GM03348 (cell line): ENCODE results near the gene DNAH9.

Source experiments
- DNase-seq: peaks from one replicate; pipeline ENCODE4 v3.0.0; 2012; ENCODE audit warnings: low spot score

Gene DNAH9

DNA sequence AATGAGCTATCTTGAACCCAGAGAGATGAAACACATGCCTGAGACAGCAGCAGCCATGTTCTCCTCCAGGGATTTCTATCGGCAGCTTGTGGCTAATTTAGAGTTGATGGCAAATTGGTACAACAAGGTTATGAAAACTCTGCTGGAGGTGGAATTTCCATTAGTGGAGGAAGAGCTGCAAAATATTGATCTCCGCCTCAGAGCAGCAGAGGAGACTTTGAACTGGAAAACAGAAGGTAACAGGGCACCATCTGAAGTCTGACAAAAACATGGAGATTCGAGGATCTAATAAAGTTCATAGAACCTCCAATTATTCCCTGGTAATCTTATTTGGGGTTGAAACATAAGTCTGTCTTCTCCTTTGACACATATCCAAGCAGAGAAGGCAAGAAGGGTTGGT, 52.8 kb downstream of the DNAH9 start:
- DNase-seq = no peak

- DNase-seq = no peak
Observed at GRCh38 chr17:11668618-11669017, 70.3 kb downstream of the DNAH9 start.

DNA sequence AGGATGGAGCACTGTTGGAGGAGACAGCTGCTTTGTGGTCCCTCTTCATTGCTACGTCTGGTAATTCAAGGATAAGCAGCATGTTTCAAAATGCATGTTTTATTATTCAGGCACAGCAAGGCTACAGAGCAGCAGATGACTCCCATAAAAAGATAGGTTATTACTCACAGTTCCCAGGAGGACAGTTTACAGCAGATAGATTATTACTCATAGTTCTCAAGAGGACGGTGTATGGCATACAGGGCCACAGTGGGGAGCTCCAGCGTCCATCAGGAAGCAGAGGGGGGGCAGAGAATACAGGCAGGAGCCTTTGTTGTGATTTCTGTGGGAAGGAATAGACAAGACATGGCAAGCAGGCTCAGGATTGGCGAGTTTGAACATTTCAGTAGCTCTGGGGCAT, 72.9 kb downstream of the DNAH9 start:
- DNase-seq = no peak

DNA sequence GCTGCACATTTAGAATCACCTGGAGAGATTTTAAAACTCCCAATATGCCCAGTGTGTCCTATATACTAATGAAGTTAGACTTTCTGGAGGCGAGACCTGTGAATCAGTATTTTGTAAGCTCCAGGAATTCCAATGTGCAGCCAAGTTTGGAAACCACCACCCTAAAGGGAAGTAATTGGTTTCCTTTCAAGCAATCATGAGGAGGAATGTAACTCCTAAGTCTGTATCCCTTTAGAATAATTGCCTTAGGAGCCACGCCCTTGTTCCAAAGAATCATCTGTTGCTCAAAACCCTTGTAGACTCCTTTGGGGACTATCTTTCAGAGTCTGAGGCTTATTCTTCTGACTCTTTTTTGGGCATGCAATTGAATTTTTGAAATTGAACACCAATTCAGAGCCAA, 84.4 kb downstream of the DNAH9 start:
- DNase-seq = no peak

- no peak for DNase-seq
Observed at GRCh38 chr17:11690681-11691080, 92.4 kb downstream of the DNAH9 start.

- DNase-seq = no peak
Observed at GRCh38 chr17:11692688-11693087, 94.4 kb downstream of the DNAH9 start.

- DNase-seq = no peak
Observed at GRCh38 chr17:11693284-11693683, 95.0 kb downstream of the DNAH9 start.

DNA sequence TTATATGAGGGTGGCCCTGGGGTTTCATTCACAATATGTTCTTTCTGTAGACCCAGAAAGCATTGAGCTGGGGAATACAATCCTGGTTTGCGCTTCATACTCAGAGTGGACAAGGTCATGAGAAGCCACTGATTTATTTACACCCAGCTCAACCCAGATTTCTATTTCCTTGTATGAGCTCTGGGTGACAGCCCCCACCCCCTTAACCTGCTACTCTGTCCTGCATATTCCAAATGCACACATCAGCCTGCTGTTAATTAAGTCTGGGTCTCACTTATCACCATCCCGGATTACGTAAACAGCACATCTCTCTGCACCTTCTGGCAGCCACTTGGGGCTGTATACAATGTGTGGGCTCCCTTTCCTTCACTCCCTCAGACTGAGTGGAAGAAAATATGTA, 102.4 kb downstream of the DNAH9 start:
- no peak for DNase-seq

- DNase-seq = no peak
Observed at GRCh38 chr17:11701911-11702310, 103.6 kb downstream of the DNAH9 start.

GRCh38 chr17:11704041-11704440, 105.8 kb downstream of the DNAH9 start:
- no peak for DNase-seq

- no peak for DNase-seq
Observed at GRCh38 chr17:11705111-11705510, 106.8 kb downstream of the DNAH9 start.

DNA sequence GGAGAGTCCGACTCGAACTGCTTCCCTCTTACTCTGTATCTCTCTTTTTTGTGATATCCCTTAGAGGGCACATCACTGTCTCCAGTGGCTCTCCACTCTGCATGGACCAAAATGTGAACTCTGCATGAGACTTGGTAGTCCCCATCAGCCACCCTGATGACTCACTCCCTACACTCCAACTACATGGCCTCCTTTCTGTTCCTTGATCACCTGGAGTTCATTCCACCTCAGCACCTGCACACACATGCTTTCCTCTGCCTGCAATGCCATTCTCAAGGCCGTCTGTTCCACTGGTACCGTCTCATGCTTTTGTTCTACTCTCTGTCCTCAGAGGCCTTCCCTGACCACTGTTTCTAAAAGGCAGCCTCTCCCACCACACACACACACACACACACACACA, 109.3 kb downstream of the DNAH9 start:
- no peak for DNase-seq

DNA sequence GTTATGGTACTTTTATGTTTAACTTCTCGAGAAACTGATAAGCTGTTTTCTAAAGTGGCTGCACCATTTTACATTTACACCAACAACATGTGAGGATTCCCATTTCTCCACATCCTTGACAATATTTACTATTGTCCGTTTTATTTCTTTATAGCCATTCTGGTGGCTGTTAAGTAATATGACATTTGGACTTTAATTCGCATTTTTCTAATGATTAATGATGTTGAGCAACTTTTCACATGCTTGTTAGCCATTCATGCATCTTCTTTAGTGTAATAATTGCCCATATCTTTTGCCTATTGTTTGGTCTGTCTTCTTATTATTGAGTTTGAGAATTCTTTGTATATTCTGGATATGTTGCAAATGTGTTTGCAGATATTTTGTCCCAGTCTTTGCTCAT, 114.2 kb downstream of the DNAH9 start:
- DNase-seq = no peak

GRCh38 chr17:11719203-11719602, 120.9 kb downstream of the DNAH9 start:
- DNase-seq = no peak

GRCh38 chr17:11719856-11720255, 121.6 kb downstream of the DNAH9 start:
- DNase-seq = no peak

DNA sequence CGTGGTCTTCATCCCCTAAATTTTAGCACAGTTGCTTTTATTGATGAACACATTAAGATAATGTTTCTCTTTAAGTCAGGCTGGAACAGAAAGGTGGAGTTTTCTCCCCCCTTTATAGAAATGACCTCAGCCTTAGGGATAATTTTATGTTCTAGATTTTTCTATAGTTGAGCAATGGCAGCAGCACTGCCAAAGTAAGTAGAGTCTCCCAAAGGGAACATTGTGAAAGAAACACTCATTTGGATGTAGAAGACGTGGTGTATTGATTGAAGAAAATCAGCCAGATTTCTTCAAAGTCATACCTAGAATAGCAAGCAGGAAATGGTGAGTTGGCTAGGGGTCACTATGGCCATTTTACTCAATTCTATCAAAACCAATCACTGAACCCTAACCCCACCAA, 122.5 kb downstream of the DNAH9 start:
- no peak for DNase-seq

DNA sequence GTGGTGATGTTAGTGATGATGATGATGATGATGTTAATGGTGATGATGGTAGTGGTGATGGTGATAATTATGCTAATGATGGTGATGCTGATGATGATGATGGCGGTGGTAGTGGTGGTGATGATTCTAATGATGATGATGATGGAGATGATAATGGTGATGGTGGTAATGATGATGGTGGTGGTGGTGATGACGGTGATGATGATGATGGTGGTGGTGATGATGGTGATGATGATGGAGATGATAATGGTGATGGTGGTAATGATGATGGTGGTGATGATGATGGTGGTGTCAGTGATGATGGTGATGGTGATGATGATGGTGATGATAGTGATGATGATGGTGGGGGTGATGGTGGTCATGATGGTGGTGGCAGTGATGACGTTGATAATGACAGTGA, 132.5 kb downstream of the DNAH9 start:
- DNase-seq = no peak

DNA sequence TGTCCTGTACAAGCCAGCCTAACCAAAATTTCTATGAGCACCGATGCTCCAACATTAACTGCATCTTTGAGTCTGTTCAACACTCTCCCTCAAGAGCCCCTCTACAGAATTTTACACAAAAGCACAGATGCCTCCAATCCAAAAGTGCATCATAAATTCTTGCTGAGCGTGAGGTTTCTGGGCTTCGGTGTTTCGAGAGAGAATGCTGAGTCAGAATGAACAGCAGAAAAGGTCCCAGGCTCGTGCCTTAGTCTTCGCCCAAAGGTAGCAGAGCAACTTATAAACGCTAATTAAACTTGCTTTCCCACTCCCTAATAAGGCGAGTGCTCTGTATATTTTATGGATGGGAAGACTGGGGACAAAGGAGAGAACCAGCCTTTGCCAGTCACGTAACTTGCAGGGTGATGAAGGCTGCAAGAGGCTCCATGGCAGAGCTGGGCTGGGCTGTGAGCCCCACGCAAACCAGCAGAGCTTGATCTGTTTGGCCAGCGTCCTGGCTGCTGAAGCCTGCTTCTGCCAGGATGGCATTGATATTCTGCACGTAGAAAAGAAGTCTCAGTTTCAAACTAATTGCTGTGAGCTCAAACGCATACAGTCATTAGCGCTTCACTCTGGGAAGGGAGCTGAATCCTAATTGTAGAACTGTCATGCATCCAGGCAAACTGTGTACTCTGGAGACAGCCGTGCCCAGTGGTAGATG, 138.5 kb downstream of the DNAH9 start:
- no peak for DNase-seq

- DNase-seq = no peak
Observed at GRCh38 chr17:11737313-11737679, 139.0 kb downstream of the DNAH9 start.

DNA sequence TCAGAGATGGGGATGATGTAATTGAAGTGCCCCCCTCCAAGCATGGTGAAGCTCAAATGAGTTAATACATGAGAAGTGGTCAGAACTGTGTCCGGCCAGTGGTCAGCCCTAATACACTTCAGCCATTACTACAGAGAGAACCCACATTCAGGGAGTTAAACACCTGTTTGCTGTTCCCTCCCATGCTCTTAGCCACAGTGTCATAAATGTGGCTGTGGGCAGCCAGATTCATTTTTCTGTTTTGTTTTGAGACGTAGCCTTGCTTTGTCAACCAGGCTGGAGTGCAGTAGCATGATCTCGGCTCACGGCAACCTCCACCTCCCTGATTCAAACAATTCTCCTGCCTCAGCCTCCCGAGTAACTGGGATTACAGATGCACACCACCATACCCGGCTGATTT, 139.9 kb downstream of the DNAH9 start:
- no peak for DNase-seq

GRCh38 chr17:11739351-11739750, 141.1 kb downstream of the DNAH9 start:
- no peak for DNase-seq

- no peak for DNase-seq
Observed at GRCh38 chr17:11739848-11740247, 141.6 kb downstream of the DNAH9 start.

DNA sequence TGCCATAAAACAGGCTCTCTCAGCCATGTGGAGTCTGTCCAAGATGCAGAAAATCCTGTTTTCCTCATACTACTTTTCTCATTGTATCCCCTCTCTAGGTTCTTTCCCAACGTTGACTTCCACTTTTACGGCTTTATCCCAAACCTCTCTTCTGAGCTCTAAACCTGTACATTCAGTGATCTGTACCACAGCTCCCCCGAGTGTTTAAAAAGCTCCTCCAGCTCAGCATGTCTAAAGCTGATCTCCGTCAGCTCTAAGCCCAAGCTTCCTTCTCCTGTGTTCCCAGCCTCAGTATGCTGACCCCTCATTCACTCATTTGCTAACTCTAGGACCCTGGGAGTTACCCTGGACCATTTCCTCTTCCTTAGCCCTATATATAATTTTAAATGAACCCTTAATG, 144.6 kb downstream of the DNAH9 start:
- no peak for DNase-seq

DNA sequence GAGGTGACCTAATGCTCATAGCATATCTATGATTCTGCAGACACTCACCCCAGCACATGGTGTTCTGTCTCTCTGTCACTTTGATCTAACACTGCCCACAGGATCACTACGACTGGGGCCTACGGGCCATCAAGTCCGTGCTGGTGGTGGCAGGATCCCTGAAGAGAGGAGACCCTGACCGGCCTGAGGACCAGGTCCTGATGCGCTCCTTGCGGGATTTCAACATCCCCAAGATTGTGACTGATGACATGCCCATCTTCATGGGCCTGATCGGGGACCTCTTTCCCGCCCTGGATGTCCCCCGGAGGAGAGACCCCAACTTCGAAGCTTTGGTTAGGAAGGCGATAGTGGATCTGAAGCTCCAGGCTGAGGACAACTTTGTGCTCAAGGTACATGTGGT, 146.4 kb downstream of the DNAH9 start:
- no peak for DNase-seq

DNA sequence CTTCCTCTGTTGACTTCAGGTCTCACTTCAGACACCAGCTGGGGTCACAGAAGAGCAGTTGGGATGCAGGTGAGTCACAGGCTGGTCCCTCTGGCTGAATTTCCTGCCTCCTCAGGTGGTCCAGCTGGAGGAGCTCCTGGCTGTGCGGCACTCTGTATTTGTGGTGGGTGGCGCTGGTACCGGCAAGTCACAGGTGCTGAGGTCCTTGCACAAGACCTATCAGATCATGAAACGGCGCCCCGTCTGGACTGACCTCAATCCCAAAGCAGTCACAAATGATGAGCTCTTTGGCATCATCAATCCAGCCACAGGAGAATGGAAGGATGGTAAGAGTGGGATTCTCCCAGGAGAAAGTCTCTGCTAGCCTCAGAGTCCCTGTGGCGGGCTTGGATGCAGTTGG, 149.2 kb downstream of the DNAH9 start:
- DNase-seq = no peak
